Measurements from ENCODE around the gene BBS9. TPM values are rescaled to one million over a fixed set of nuclear protein-coding genes. Genes with fewer than 3 reads are reported as not detected.

The BBS9 gene
- total RNA-seq, 1 experiment from 2014 or later = 26.4 TPM

DNA sequence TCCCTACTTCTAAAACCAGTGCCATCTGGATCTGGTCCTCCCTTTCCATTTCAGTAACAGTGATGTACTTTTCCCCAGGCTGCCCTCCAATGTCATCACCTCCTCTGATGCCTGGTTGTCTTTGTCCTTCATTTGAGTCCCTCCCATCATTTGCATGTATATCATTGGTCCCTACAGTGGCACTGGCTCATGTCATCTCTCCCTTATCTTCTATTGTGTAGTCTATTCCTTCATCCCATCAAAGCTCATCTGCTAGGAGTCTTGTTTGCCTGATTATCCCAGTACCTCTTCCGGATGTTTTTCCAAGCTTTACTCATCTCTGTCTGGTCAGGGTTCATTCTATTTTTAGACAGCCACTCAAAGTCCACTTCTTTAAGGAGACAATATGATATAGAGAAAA is 483.1 kb downstream of the BBS9 start:
- H3K9me3 ChIP-seq (ENCODE audit: control insufficient read depth, low read depth, low read length) = no peaks in the 10 kb centered on the region
- no peak overlapping the region for H3K56ac ChIP-seq (ENCODE audit: insufficient read length, low read depth, low read length)
- no peak overlapping the region for H4K5ac ChIP-seq (ENCODE audit: insufficient read length, low read depth, low read length)
- no peak overlapping the region for H4K91ac ChIP-seq (ENCODE audit: insufficient read length, low read depth, low read length)
- no peak overlapping the region for H2BK5ac ChIP-seq (ENCODE audit: insufficient read length, low read length)
- no peak overlapping the region for H4K8ac ChIP-seq (replicated peaks; ENCODE audit: insufficient read length, low read depth, low read length)
- no peak overlapping the region for H3K27ac Mint-ChIP-seq
- H3K23ac ChIP-seq (ENCODE audit: insufficient read length, low read depth, low read length) = no peak overlapping the region
- TF ChIP-seq, protein P1, sequence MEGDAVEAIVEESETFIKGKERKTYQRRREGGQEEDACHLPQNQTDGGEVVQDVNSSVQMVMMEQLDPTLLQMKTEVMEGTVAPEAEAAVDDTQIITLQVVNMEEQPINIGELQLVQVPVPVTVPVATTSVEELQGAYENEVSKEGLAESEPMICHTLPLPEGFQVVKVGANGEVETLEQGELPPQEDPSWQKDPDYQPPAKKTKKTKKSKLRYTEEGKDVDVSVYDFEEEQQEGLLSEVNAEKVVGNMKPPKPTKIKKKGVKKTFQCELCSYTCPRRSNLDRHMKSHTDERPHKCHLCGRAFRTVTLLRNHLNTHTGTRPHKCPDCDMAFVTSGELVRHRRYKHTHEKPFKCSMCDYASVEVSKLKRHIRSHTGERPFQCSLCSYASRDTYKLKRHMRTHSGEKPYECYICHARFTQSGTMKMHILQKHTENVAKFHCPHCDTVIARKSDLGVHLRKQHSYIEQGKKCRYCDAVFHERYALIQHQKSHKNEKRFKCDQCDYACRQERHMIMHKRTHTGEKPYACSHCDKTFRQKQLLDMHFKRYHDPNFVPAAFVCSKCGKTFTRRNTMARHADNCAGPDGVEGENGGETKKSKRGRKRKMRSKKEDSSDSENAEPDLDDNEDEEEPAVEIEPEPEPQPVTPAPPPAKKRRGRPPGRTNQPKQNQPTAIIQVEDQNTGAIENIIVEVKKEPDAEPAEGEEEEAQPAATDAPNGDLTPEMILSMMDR (conservative IDR thresholded peaks at IDR 0.05) = no peak
- no peak overlapping the region for H3T11ph ChIP-seq (ENCODE audit: low read length)
- H3K4me2 ChIP-seq (ENCODE audit: insufficient read depth, insufficient read length, low read length) = no peak overlapping the region
- H3K4ac ChIP-seq (ENCODE audit: low read depth, low read length) = no peak overlapping the region
- no peak overlapping the region for H3K14ac ChIP-seq (ENCODE audit: insufficient read depth, low read length)
- no peak overlapping the region for H3K27ac ChIP-seq (ENCODE audit: insufficient read length, low read depth, low read length)
- no peaks in the 10 kb centered on the region for H3K79me1 ChIP-seq (ENCODE audit: insufficient read depth, low read depth, low read length, poor library complexity, severe bottlenecking)
- no peak overlapping the region for H2BK120ac ChIP-seq (ENCODE audit: low read depth, low read length, poor library complexity, severe bottlenecking)
- no peak overlapping the region for H3K9ac ChIP-seq (ENCODE audit: extremely low read depth, insufficient read length, low read length)
- no peaks in the 10 kb centered on the region for H3K23me2 ChIP-seq (ENCODE audit: insufficient read length, low read depth, low read length, poor library complexity, severe bottlenecking)
- no peak overlapping the region for H2AK5ac ChIP-seq (ENCODE audit: insufficient read length, low read length)
- no peaks in the 10 kb centered on the region for H3K27me3 ChIP-seq (ENCODE audit: insufficient read depth, low read length)
- no CpG with 5 or more reads among the region's 1 CpG for WGBS (ENCODE audit: extremely low coverage, insufficient read length, low lambda C conversion rate)
- no peaks in the 10 kb centered on the region for H3K27me3 Mint-ChIP-seq (ENCODE audit: low read depth)
- no peak overlapping the region for H3K4me3 Mint-ChIP-seq
- no peak overlapping the region for H2AFZ ChIP-seq (ENCODE audit: low read length)
- no peaks in the 10 kb centered on the region for H3K9me3 Mint-ChIP-seq
- no peaks in the 10 kb centered on the region for H3K4me1 ChIP-seq (ENCODE audit: insufficient read depth, low read length)
- no peak overlapping the region for H2BK12ac ChIP-seq (ENCODE audit: insufficient read length, low read depth, low read length)
- no peaks in the 10 kb centered on the region for H4K20me1 ChIP-seq (ENCODE audit: control insufficient read depth, insufficient read depth, insufficient read length)
- H3K36me3 Mint-ChIP-seq (ENCODE audit: insufficient read depth in 1 of 3, low read depth in 3 of 3) = no peaks in the 10 kb centered on the region
- H2BK15ac ChIP-seq (ENCODE audit: low read depth, low read length) = no peak overlapping the region
- H3K79me2 ChIP-seq (ENCODE audit: insufficient read depth, low read length) = no peaks in the 10 kb centered on the region
- H3K4me1 Mint-ChIP-seq = no peaks in the 10 kb centered on the region
- H2BK20ac ChIP-seq (ENCODE audit: low read depth, low read length, poor library complexity, severe bottlenecking) = no peak overlapping the region
- no peak for DNase-seq
- no peak overlapping the region for H3K18ac ChIP-seq (ENCODE audit: insufficient read length, low read depth, low read length)
